ENCODE results near the gene CTSS. TPM values are rescaled to one million over a fixed set of nuclear protein-coding genes. Genes with fewer than 3 reads are reported as not detected.

The CTSS gene
- total RNA-seq (100 to 1,000 TPM in 2 of 5 donors, 10 to 100 TPM in 2, 1 to 10 TPM in 1; 5.8 to 194 (median 54.8) TPM), polyA plus RNA-seq (10 to 100 TPM; 16.2 to 39.9 (median 17.7) TPM)
- long read RNA-seq, donor 1, full-length matches to known transcripts, result 6 of 24 reads
- long read RNA-seq, donor 1, partial matches to known transcripts, result 18 of 24 reads
- long read RNA-seq, donor 1, other reads (novel, unspliced or antisense), result 0 of 24 reads
- long read RNA-seq, donor 2, full-length matches to known transcripts, result 16 of 41 reads
- long read RNA-seq, donor 2, partial matches to known transcripts, result 25 of 41 reads
- long read RNA-seq, donor 2, other reads (novel, unspliced or antisense), result 0 of 41 reads
- long read RNA-seq, donor 3, full-length matches to known transcripts, result 3 of 3 reads
- long read RNA-seq, donor 3, partial matches to known transcripts, result 0 of 3 reads
- long read RNA-seq, donor 3, other reads (novel, unspliced or antisense), result 0 of 3 reads
- long read RNA-seq, donor 4, full-length matches to known transcripts, result 2 of 2 reads
- long read RNA-seq, donor 4, partial matches to known transcripts, result 0 of 2 reads
- long read RNA-seq, donor 4, other reads (novel, unspliced or antisense), result 0 of 2 reads
- long read RNA-seq, donor 5, full-length matches to known transcripts, result 2 of 2 reads
- long read RNA-seq, donor 5, partial matches to known transcripts, result 0 of 2 reads
- long read RNA-seq, donor 5, other reads (novel, unspliced or antisense), result 0 of 2 reads
- long read RNA-seq, donor 6, result 0 reads
- long read RNA-seq, donor 7, full-length matches to known transcripts, result 15 of 23 reads
- long read RNA-seq, donor 7, partial matches to known transcripts, result 8 of 23 reads
- long read RNA-seq, donor 7, other reads (novel, unspliced or antisense), result 0 of 23 reads
- long read RNA-seq, donor 8, full-length matches to known transcripts, result 3 of 11 reads
- long read RNA-seq, donor 8, partial matches to known transcripts, result 8 of 11 reads
- long read RNA-seq, donor 8, other reads (novel, unspliced or antisense), result 0 of 11 reads
- long read RNA-seq, donor 9, full-length matches to known transcripts, result 3 of 3 reads
- long read RNA-seq, donor 9, partial matches to known transcripts, result 0 of 3 reads
- long read RNA-seq, donor 9, other reads (novel, unspliced or antisense), result 0 of 3 reads
- long read RNA-seq, donor 10, full-length matches to known transcripts, result 8 of 37 reads
- long read RNA-seq, donor 10, partial matches to known transcripts, result 29 of 37 reads
- long read RNA-seq, donor 10, other reads (novel, unspliced or antisense), result 0 of 37 reads

DNA sequence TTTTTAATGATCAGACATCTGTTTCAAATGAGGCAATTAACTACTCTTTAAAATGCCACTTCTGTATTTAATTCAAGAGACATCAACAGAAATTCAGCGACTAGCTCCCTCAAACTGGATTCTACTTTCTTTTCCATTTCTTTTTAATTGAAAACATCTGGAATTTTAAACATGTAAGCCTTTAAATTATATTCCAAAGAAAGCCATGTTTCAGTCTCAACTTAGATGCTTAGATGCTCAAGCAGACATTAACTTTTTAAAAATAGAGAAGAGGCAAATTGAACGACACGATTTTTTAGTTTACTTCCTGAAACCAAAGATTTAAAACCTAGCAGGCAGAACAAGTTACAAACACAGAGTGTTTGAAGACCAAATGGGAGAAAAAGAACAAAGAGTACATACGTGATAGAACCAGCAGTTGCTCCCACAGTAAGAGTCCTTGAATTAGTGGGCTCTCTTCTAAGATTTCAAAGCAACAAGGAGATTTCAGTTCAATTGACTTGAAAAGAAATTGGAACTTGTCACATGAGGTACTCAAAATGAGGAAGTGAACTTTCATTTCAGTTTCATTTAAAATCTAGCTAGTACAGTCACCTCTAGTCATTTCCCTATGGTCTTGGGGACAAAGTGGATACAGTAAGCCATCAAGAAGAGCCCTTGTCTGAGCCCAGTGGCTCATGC lies at the start of gene CTSS:
Gene CTSS (minus strand): TSS at position 483 of the 681 bp plus-strand sequence. CDS start 1,015 bp downstream, outside the sequence.
- WGBS, 5 donors, result 1 to 9% (median 3%) methylated on average over 4 of the region's 4 CpGs
- peak within 1 kb of the TSS; percentile 55 to 88 (median 69) for H3K27ac ChIP-seq
- TF ChIP-seq, protein P1, sequence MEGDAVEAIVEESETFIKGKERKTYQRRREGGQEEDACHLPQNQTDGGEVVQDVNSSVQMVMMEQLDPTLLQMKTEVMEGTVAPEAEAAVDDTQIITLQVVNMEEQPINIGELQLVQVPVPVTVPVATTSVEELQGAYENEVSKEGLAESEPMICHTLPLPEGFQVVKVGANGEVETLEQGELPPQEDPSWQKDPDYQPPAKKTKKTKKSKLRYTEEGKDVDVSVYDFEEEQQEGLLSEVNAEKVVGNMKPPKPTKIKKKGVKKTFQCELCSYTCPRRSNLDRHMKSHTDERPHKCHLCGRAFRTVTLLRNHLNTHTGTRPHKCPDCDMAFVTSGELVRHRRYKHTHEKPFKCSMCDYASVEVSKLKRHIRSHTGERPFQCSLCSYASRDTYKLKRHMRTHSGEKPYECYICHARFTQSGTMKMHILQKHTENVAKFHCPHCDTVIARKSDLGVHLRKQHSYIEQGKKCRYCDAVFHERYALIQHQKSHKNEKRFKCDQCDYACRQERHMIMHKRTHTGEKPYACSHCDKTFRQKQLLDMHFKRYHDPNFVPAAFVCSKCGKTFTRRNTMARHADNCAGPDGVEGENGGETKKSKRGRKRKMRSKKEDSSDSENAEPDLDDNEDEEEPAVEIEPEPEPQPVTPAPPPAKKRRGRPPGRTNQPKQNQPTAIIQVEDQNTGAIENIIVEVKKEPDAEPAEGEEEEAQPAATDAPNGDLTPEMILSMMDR (IDR thresholded peaks at IDR 0.05), result no peak
- TF ChIP-seq POLR2A (IDR thresholded peaks at IDR 0.05), result no peak
- no peak for TF ChIP-seq POLR2AphosphoS5 (IDR thresholded peaks at IDR 0.05)
- TF ChIP-seq EP300 (IDR thresholded peaks at IDR 0.05), result no peak
- intact Hi-C loops (cut with DNase I; ENCODE audit: low total_unique reads), result no loop called here
- peak within 1 kb of the TSS; percentile 22 to 43 (median 40) for H3K4me3 ChIP-seq
- no peaks in the 10 kb centered on the region for H3K36me3 ChIP-seq
- H3K4me1 ChIP-seq, result peaks cover 0 to 25% (median 13%) of the 10 kb centered on the region in 4 donors
- H3K27me3 ChIP-seq, result no peaks in the 10 kb centered on the region
- DNase-seq, result peak in 1 of 2 donors; percentile 58
- no peaks in the 10 kb centered on the region for H3K9me3 ChIP-seq

DNA sequence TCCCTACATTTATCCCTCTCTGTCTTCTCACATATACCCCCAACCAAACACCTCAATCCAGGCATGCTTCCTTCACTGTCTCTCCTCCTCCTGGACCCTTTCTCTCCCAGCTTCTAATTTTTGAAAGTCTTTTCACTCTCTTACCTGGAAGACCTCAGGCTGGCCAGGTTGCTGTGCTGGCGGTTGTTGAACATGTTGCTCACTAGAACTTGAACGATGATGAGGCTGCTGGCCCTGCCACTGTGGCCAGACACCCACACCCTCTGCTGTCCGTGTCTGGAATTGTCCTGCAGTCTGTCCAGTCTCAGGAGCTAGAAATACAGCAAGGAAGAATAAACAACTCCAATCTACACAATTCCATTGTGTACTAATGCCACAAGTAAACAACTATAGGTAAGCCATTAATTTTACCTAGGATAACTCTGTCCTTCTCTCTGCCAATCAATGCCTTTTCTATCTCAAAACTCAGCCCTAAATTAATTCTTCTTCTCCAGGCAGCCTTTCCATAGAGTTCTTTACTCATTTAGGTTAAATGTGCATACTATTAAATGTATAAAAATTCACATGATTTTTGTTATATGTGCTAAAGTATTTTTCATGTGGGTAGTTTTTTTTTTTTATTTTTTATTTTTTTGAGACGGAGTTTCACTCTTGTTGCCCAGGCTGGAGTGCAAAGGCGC lies 47.6 kb upstream of the CTSS start:
- H3K36me3 ChIP-seq, result peaks cover 51 to 83% (median 76%) of the 10 kb centered on the region in 4 donors
- WGBS, 5 donors, result 40 to 53% (median 44%) methylated on average over 5 of the region's 5 CpGs
- H3K4me3 ChIP-seq, result no peak overlapping the region
- TF ChIP-seq EP300 (IDR thresholded peaks at IDR 0.05) (no peak), POLR2AphosphoS5 (IDR thresholded peaks at IDR 0.05) (peak in 1 of 3 donors; percentile 62), POLR2A (IDR thresholded peaks at IDR 0.05) (no peak)
- TF ChIP-seq, protein P1 (IDR thresholded peaks at IDR 0.05), result peak in 5 of 7 experiments; percentile 62 to 87 (median 70)
- no peaks in the 10 kb centered on the region for H3K27me3 ChIP-seq
- no peak overlapping the region for H3K27ac ChIP-seq
- H3K9me3 ChIP-seq, result no peaks in the 10 kb centered on the region
- peak; percentile 79 to 88 for DNase-seq
- H3K4me1 ChIP-seq, result peaks cover 13 to 44% (median 28%) of the 10 kb centered on the region in 4 donors
- intact Hi-C loops (cut with DNase I; ENCODE audit: low total_unique reads), result no loop called here

DNA sequence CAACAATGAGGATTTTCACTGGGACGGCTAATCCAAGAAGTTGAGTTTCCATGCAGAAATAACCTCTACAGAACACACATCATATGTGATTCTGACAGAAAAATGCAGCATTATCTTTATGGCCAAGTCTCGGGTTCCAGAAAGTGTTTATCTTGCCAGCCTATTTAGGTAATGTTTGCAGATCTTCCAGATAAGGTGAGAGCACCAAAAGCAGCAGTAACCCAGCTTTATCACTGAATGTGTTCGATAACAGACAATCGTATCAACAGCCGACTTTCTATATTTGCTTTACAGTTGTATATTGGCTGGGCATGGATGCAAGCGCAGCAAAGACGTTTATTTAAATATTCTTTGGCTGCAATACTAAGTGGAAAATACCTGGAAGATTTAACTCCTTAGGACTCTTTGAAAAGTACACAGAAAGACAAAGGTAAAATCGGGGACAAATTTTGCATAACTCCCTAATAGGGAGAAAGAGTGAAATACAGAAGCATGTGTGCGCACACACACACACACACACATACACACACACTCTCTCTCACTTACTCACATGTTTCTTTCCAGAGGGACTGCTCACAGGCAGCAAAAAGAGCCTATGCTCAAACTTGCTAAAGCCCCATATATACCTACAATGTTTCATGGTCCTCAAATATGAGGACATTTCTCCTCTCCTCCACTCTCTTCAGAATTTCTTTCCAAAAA lies 45.5 kb upstream of the CTSS start:
- 23 to 43% (median 35%) methylated on average over 9 of the region's 9 CpGs for WGBS, 5 donors
- DNase-seq, result peak; percentile 38 to 40
- TF ChIP-seq POLR2A (IDR thresholded peaks at IDR 0.05) (no peak), POLR2AphosphoS5 (IDR thresholded peaks at IDR 0.05) (peak in 2 of 3 donors; percentile 25 to 46)
- TF ChIP-seq, protein P1 (IDR thresholded peaks at IDR 0.05), result no peak
- H3K4me1 ChIP-seq, result peaks cover 13 to 55% (median 33%) of the 10 kb centered on the region in 4 donors
- peaks cover 34 to 62% (median 56%) of the 10 kb centered on the region in 4 donors for H3K36me3 ChIP-seq
- peak overlapping the region in 2 of 5 donors; percentile 35 to 47 for H3K27ac ChIP-seq
- no peaks in the 10 kb centered on the region for H3K9me3 ChIP-seq
- H3K4me3 ChIP-seq, result no peak overlapping the region
- no peaks in the 10 kb centered on the region for H3K27me3 ChIP-seq
- intact Hi-C loops (cut with DNase I; ENCODE audit: low total_unique reads), result no loop called here
